Esophagus squamous epithelium (tissue), 5 donors: ENCODE measurements around the gene LILRA2. TPM values are rescaled to one million over a fixed set of nuclear protein-coding genes. Genes with fewer than 3 reads are reported as not detected.

Experiments
- DNase-seq: peaks from one replicate; lab custom pipeline; 2025; lab: John Stamatoyannopoulos, UW
- H3K27ac ChIP-seq, 4 donors: fragments of 200-600 bp; sonication (generic); one replicate each; pipeline ENCODE4 v1.5.1; 2016 to 2019; ENCODE audit warnings: mild to moderate bottlenecking in 1 of 4
- H3K27me3 ChIP-seq, 4 donors: fragments of 200-600 bp; sonication (generic); 1 replicate in 3 of 4; 2 replicates in 1 of 4; pipeline versions ENCODE4 v1.5.1 to v1.6.0; 2017 to 2021; ENCODE audit warnings: antibody characterized with exemption in 1 of 4
- H3K36me3 ChIP-seq, 3 donors: fragments of 200-600 bp; sonication (generic); one replicate each; pipeline ENCODE4 v1.5.1; 2016 to 2019
- H3K4me1 ChIP-seq, 3 donors: fragments of 200-600 bp; sonication (generic); one replicate each; pipeline ENCODE4 v1.5.1; 2017 to 2019
- H3K4me3 ChIP-seq, 4 donors: fragments of 200-600 bp; sonication (generic); 1 replicate in 3 of 4; 2 replicates in 1 of 4; pipeline ENCODE4 v1.5.1; 2016 to 2019; ENCODE audit warnings: mild to moderate bottlenecking in 2 of 4, moderate library complexity in 1 of 4
- H3K9me3 ChIP-seq, 3 donors: fragments of 200-600 bp; sonication (generic); one replicate each; pipeline ENCODE4 v1.5.1; 2016 to 2019
- POLR2A ChIP-seq, 4 donors: fragments of 450-650 bp; IDR thresholded peaks; one replicate each; pipeline ENCODE4 v1.6.1; 2017; ENCODE audit warnings: antibody characterized with exemption in 4 of 4, mild to moderate bottlenecking in 4 of 4, moderate library complexity in 3 of 4
- WGBS, 2 donors: methylation state at CpG; one replicate each; pipeline ENCODE4 v1.1.5; 2018; 5-methylcytosine and 5-hydroxymethylcytosine counted together
- intact Hi-C: fragments of 100-400 bp; cut with DNase I; formaldehyde crosslinking; loops from one replicate; pipeline ENCODE4 v1.15.0; 2022
- total RNA-seq, 4 donors: library from RNA; depleted of rRNA; stranded (reverse); fragments of >200 nt; gene quantifications; one replicate each; pipeline ENCODE4 v1.1.0, GENCODE V29; 2016
- TF ChIP-seq, protein P1 (sequence below), 6 experiments: fragments of 450-650 bp in 4 of 6; fragments of 200-600 bp in 2 of 6; sonication (generic) in 2 of 6; IDR thresholded peaks; one replicate each; pipeline ENCODE4 v1.5.1; 2016 to 2019; ENCODE audit warnings: antibody characterized with exemption in 6 of 6, mild to moderate bottlenecking in 4 of 6, moderate library complexity in 4 of 6
- donor health status: DM: yes; HTN: yes; CAD: no.

LILRA2 gene
- total RNA-seq, 4 donors from 2014 or later = 0.11 to 0.76 (median 0.53) TPM; not detected in 1

DNA sequence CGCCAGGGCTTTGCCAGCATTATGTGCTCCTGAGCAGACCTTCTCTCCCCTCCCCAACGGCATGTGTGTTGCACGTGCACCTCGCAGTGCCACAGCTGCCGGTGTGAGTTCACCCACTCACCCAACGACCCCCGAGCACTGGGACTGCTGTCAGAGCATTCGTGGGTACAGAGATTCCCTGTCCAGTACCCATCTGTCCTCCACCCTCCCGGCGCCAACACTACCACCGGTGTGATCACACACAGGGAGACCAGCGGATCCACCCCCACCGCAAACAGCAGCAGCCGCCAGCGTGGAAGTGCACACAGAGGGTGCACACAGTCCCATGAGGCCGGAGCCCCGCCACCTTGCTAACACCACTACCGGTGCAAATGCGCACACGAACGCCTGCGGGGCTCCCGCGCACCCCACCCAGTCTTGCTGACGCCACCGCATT lies 35.8 kb downstream of the LILRA2 start:
- WGBS, 2 donors = 89 to 100% methylated on average over 7 to 13 of the region's 26 CpGs
- Histone ChIP-seq H3K4me3 (no peak overlapping the region), H3K36me3 (no peaks in the 10 kb centered on the region), H3K4me1 (no peaks in the 10 kb centered on the region), H3K27me3 (peaks cover 0 to 17% (median 0%) of the 10 kb centered on the region in 4 donors), H3K27ac (no peak overlapping the region), H3K9me3 (peaks cover 0 to 16% (median 0%) of the 10 kb centered on the region in 3 donors)
- TF ChIP-seq POLR2A (IDR thresholded peaks at IDR 0.05) = no peak
- TF ChIP-seq, protein P1, sequence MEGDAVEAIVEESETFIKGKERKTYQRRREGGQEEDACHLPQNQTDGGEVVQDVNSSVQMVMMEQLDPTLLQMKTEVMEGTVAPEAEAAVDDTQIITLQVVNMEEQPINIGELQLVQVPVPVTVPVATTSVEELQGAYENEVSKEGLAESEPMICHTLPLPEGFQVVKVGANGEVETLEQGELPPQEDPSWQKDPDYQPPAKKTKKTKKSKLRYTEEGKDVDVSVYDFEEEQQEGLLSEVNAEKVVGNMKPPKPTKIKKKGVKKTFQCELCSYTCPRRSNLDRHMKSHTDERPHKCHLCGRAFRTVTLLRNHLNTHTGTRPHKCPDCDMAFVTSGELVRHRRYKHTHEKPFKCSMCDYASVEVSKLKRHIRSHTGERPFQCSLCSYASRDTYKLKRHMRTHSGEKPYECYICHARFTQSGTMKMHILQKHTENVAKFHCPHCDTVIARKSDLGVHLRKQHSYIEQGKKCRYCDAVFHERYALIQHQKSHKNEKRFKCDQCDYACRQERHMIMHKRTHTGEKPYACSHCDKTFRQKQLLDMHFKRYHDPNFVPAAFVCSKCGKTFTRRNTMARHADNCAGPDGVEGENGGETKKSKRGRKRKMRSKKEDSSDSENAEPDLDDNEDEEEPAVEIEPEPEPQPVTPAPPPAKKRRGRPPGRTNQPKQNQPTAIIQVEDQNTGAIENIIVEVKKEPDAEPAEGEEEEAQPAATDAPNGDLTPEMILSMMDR (IDR thresholded peaks at IDR 0.05) = no peak
- intact Hi-C loops = no loop called here
- DNase-seq = no peak

DNA sequence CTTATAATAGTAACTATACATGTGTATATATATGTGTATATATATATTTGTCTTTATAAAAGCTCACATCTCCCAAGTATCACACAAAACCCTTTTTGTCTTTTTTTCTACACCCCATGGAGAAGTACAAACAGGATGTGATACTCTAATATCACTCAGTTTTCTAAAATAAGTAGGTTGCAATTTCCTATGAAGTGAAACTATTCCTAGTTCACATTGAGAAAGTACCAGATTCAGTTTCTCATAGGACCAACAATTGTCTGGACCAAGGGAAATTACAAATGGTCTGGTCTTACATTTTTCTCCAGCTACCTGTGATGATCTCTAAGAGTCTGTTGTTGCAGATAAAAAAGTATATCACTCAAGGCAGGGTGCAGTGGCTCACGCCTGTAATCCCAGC lies 38.8 kb downstream of the LILRA2 start:
- TF ChIP-seq POLR2A (IDR thresholded peaks at IDR 0.05) = no peak
- TF ChIP-seq, protein P1 (IDR thresholded peaks at IDR 0.05) = no peak
- peaks cover 0 to 16% (median 0%) of the 10 kb centered on the region in 3 donors for H3K9me3 ChIP-seq
- H3K4me3 ChIP-seq = no peak overlapping the region
- intact Hi-C loops = no loop called here
- peaks cover 0 to 8% (median 0%) of the 10 kb centered on the region in 4 donors for H3K27me3 ChIP-seq
- H3K27ac ChIP-seq = no peak overlapping the region
- H3K36me3 ChIP-seq = no peaks in the 10 kb centered on the region
- H3K4me1 ChIP-seq = no peaks in the 10 kb centered on the region
- WGBS, 2 donors = 75 to 91% methylated on average over 1 of the region's 1 CpG
- DNase-seq = no peak

DNA sequence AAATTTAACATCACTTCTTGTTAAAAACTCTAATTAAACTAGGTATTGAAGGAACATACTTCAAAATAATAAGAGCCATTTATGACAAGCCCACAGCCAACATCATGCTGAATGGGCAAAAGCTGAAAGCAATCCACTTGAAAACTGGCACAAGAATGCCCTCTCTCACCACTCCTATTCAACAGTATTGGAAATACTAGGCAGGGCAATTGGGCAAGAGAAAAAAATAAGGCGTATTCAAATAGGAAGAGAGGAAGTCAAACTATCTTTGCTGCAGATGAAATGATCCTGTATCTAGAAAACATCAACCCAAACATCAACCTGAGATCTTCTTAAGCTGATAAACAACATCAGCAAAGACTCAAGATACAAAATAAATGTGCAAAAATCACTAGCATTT lies 41.1 kb downstream of the LILRA2 start:
- Histone ChIP-seq H3K4me1 (no peaks in the 10 kb centered on the region), H3K36me3 (no peaks in the 10 kb centered on the region), H3K27me3 (no peaks in the 10 kb centered on the region), H3K27ac (no peak overlapping the region), H3K9me3 (peaks cover 0 to 3% (median 0%) of the 10 kb centered on the region in 3 donors), H3K4me3 (no peak overlapping the region)
- 77 to 82% methylated on average over 1 of the region's 1 CpG for WGBS, 2 donors
- no peak for TF ChIP-seq POLR2A (IDR thresholded peaks at IDR 0.05)
- TF ChIP-seq, protein P1 (IDR thresholded peaks at IDR 0.05) = no peak
- intact Hi-C loops = no loop called here
- no peak for DNase-seq

DNA sequence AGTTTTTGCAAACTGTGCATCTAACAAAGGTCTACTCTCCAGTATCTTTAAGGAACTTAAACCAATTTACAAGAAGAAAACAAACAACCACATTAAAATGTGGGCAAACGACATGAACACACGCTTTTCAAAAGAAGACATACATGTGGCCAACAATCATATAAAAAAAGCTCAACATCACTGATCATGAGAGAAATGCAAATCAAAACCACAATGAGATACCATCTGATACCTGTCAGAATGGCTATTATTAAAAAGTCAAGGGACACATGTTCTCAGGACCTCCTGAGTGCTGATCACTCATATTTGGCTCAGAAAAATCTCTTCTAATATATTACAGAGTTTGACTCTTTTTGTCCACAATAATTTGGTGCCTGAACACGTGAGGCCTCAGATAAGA lies 42.5 kb downstream of the LILRA2 start:
- no peak overlapping the region for H3K27ac ChIP-seq
- no peaks in the 10 kb centered on the region for H3K9me3 ChIP-seq
- no peaks in the 10 kb centered on the region for H3K4me1 ChIP-seq
- no peaks in the 10 kb centered on the region for H3K36me3 ChIP-seq
- TF ChIP-seq, protein P1 (IDR thresholded peaks at IDR 0.05) = no peak
- no peak for TF ChIP-seq POLR2A (IDR thresholded peaks at IDR 0.05)
- WGBS, 2 donors = 42 to 57% methylated on average over 3 of the region's 3 CpGs
- DNase-seq = no peak
- H3K27me3 ChIP-seq = no peaks in the 10 kb centered on the region
- no peak overlapping the region for H3K4me3 ChIP-seq
- intact Hi-C loops = no loop called here

DNA sequence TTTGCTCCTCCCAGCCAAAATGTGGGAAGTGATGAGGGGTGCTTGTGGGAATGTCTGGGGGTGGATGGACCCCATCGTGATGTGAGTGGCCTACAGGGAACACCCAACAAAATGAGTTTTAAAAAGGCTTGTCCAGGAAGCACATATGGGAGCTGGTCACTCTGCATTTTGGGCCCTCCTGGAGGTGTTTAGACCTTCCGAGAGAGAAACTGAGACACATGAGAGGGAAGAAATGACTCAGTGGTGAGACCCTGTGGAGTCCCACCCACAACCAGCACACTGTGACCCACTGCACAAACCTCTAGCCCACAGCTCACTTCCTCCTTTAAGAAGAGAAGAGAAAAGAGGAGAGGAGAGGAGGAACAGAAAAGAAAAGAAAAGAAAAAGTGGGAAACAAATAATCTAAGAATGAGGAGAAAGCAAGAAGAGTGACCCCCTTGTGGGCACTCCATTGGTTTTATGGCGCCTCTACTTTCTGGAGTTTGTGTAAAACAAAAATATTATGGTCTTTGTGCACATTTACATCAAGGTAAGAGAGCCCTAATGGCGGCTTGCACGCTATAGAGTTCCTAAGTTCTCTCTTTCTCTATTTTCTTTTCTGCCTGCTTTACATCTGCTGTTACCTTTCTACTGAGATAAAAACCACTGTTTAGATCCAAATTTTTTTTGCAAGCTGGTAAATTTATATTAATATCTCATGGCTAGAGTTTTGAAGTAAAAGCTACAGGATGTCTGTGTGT lies 43.4 kb downstream of the LILRA2 start:
- DNase-seq = no peak
- Histone ChIP-seq H3K27me3 (no peaks in the 10 kb centered on the region), H3K36me3 (no peaks in the 10 kb centered on the region), H3K4me1 (no peaks in the 10 kb centered on the region), H3K4me3 (no peak overlapping the region), H3K9me3 (no peaks in the 10 kb centered on the region), H3K27ac (peak overlapping the region in 2 of 4 donors; percentile 13 to 28)
- 41 to 51% methylated on average over 5 of the region's 5 CpGs for WGBS, 2 donors
- TF ChIP-seq, protein P1 (IDR thresholded peaks at IDR 0.05) = no peak
- no peak for TF ChIP-seq POLR2A (IDR thresholded peaks at IDR 0.05)
- intact Hi-C loops = no loop called here
